H9 (cell line): ENCODE data around the gene WDR33. TPM values are rescaled to one million over a fixed set of nuclear protein-coding genes. Genes with fewer than 3 reads are reported as not detected.

ENCODE experiments used
- DNase-seq: peaks from one replicate; pipeline ENCODE4 v3.0.0-alpha.2; 2017
- H2AFZ ChIP-seq: one replicate; pipeline ENCODE4 v1.6.1; 2013; ENCODE audit warnings: mild to moderate bottlenecking, low read length, control low read depth, moderate library complexity
- H2AK5ac ChIP-seq: 2 replicates; pipeline ENCODE4 v1.6.1; 2013; ENCODE audit warnings: low read length, control low read depth, mixed read lengths; ENCODE audit not compliant: insufficient read length
- H2BK120ac ChIP-seq: one replicate; pipeline ENCODE4 v1.6.1; 2013; ENCODE audit warnings: low read depth, mild to moderate bottlenecking, low read length, control low read depth, inconsistent platforms; ENCODE audit not compliant: poor library complexity, severe bottlenecking
- H2BK12ac ChIP-seq: 2 replicates; pipeline ENCODE4 v1.6.1; 2013; ENCODE audit warnings: low read length, control low read depth, mixed read lengths, low read depth; ENCODE audit not compliant: insufficient read length
- H2BK15ac ChIP-seq: 2 replicates; pipeline ENCODE4 v1.6.1; 2013; ENCODE audit warnings: low read depth, low read length, control low read depth
- H2BK20ac ChIP-seq: one replicate; pipeline ENCODE4 v1.6.1; 2013; ENCODE audit warnings: low read depth, mild to moderate bottlenecking, low read length, control low read depth, inconsistent platforms; ENCODE audit not compliant: poor library complexity, severe bottlenecking
- H2BK5ac ChIP-seq: 2 replicates; pipeline ENCODE4 v1.6.1; 2013; ENCODE audit warnings: low read length, control low read depth, mixed read lengths; ENCODE audit not compliant: insufficient read length
- H3K14ac ChIP-seq: 2 replicates; pipeline ENCODE4 v1.6.1; 2013; ENCODE audit warnings: low read length, control low read depth; ENCODE audit not compliant: insufficient read depth
- H3K18ac ChIP-seq: 2 replicates; pipeline ENCODE4 v1.6.1; 2013; ENCODE audit warnings: low read depth, mild to moderate bottlenecking, mixed read lengths, low read length, control low read depth; ENCODE audit not compliant: insufficient read length
- H3K23ac ChIP-seq: 2 replicates; pipeline ENCODE4 v1.6.1; 2013; ENCODE audit warnings: low read length, control low read depth, mixed read lengths, low read depth; ENCODE audit not compliant: insufficient read length
- H3K23me2 ChIP-seq: 2 replicates; pipeline ENCODE4 v1.6.1; 2013; ENCODE audit warnings: low read depth, mild to moderate bottlenecking, mixed read lengths, low read length, control low read depth; ENCODE audit not compliant: insufficient read length, poor library complexity, severe bottlenecking
- H3K27ac ChIP-seq: 2 replicates; pipeline ENCODE4 v1.5.1; 2013; ENCODE audit warnings: low read length, control low read depth, mixed read lengths, low read depth; ENCODE audit not compliant: insufficient read length
- H3K27me3 ChIP-seq: 2 replicates; pipeline ENCODE4 v1.6.1; 2013; ENCODE audit warnings: low read length, control low read depth, inconsistent platforms; ENCODE audit not compliant: insufficient read depth
- H3K4ac ChIP-seq: 2 replicates; pipeline ENCODE4 v1.6.1; 2013; ENCODE audit warnings: low read depth, mild to moderate bottlenecking, control low read depth, inconsistent platforms, low read length, moderate library complexity
- H3K4me1 ChIP-seq: 2 replicates; pipeline ENCODE4 v1.6.1; 2013; ENCODE audit warnings: low read length, control low read depth, inconsistent platforms; ENCODE audit not compliant: insufficient read depth
- H3K4me2 ChIP-seq: 2 replicates; pipeline ENCODE4 v1.6.1; 2013; ENCODE audit warnings: low read length, control low read depth, mixed read lengths; ENCODE audit not compliant: insufficient read length, insufficient read depth
- H3K56ac ChIP-seq: 2 replicates; pipeline ENCODE4 v1.6.1; 2013; ENCODE audit warnings: low read depth, mild to moderate bottlenecking, mixed read lengths, low read length, control low read depth; ENCODE audit not compliant: insufficient read length
- H3K79me1 ChIP-seq: 2 replicates; pipeline ENCODE4 v1.6.1; 2013; ENCODE audit warnings: low read depth, mild to moderate bottlenecking, moderate library complexity, low read length, control low read depth, inconsistent platforms; ENCODE audit not compliant: insufficient read depth, poor library complexity, severe bottlenecking
- H3K79me2 ChIP-seq: 2 replicates; pipeline ENCODE4 v1.6.1; 2013; ENCODE audit warnings: low read length, control low read depth, inconsistent platforms; ENCODE audit not compliant: insufficient read depth
- H3K9ac ChIP-seq: 2 replicates; pipeline ENCODE4 v1.6.1; 2013; ENCODE audit warnings: low read length, control low read depth, mixed read lengths; ENCODE audit not compliant: insufficient read length; ENCODE audit errors: extremely low read depth
- H3K9me3 ChIP-seq: one replicate; pipeline ENCODE4 v1.6.1; 2013; ENCODE audit warnings: low read depth, low read length, inconsistent platforms; ENCODE audit not compliant: control insufficient read depth
- H3T11ph ChIP-seq: one replicate; pipeline ENCODE4 v1.6.1; 2013; ENCODE audit warnings: mild to moderate bottlenecking, low read length, control low read depth, inconsistent platforms
- H4K20me1 ChIP-seq: one replicate; pipeline ENCODE4 v1.6.1; 2013; ENCODE audit not compliant: control insufficient read depth, insufficient read length, insufficient read depth
- H4K5ac ChIP-seq: 2 replicates; pipeline ENCODE4 v1.6.1; 2013; ENCODE audit warnings: low read depth, mild to moderate bottlenecking, mixed read lengths, low read length, control low read depth; ENCODE audit not compliant: insufficient read length
- H4K8ac ChIP-seq: replicated peaks from 2 replicates; pipeline ENCODE4 v1.6.1; 2013; ENCODE audit warnings: low read length, control low read depth, mixed read lengths, low read depth; ENCODE audit not compliant: insufficient read length
- H4K91ac ChIP-seq: 2 replicates; pipeline ENCODE4 v1.6.1; 2013; ENCODE audit warnings: low read depth, mild to moderate bottlenecking, moderate library complexity, mixed read lengths, low read length, control low read depth; ENCODE audit not compliant: insufficient read length
- H3K27ac Mint-ChIP-seq, 3 experiments: 2 replicates in 2 of 3; 3 replicates in 1 of 3; pipeline ENCODE4 v1.8.0; 2020 to 2021; ENCODE audit warnings: mixed read lengths in 3 of 3, mild to moderate bottlenecking in 1 of 3, moderate library complexity in 1 of 3
- H3K27me3 Mint-ChIP-seq: 2 replicates; pipeline ENCODE4 v1.8.0; 2021; ENCODE audit warnings: low read depth, mild to moderate bottlenecking, moderate library complexity, mixed read lengths
- H3K36me3 Mint-ChIP-seq, 3 experiments: 2 replicates in 2 of 3; 3 replicates in 1 of 3; pipeline ENCODE4 v1.8.0; 2020 to 2021; ENCODE audit warnings: low read depth in 3 of 3, mixed read lengths in 3 of 3; ENCODE audit not compliant: insufficient read depth in 1 of 3
- H3K4me1 Mint-ChIP-seq, 2 experiments: 2 replicates each; pipeline ENCODE4 v1.8.0; 2020; ENCODE audit warnings: mixed read lengths in 2 of 2
- H3K4me3 Mint-ChIP-seq, 2 experiments: 2 replicates in 1 of 2; 3 replicates in 1 of 2; pipeline ENCODE4 v1.8.0; 2020 to 2021; ENCODE audit warnings: mild to moderate bottlenecking in 2 of 2, mixed read lengths in 2 of 2, moderate library complexity in 1 of 2
- H3K9me3 Mint-ChIP-seq, 2 experiments: 2 replicates in 1 of 2; 3 replicates in 1 of 2; pipeline ENCODE4 v1.8.0; 2020; ENCODE audit warnings: mild to moderate bottlenecking in 2 of 2, mixed read lengths in 2 of 2, moderate library complexity in 1 of 2
- WGBS: extraction: QIAGEN DNeasy Blood & Tissue Kit; methylation state at CpG from one replicate; pipeline ENCODE4 v1.1.7; 2013; ENCODE audit warnings: missing lambda C conversion rate, low lambda C conversion rate, mixed read lengths; ENCODE audit not compliant: insufficient read length; ENCODE audit errors: extremely low coverage; 5-methylcytosine and 5-hydroxymethylcytosine counted together
- total RNA-seq: library from RNA; stranded (reverse); gene quantifications from 2 replicates; pipeline ENCODE4 v1.2.1, GENCODE V29; 2021
- TF ChIP-seq, protein P1 (sequence below): fragments of 200-600 bp; sonication (generic); conservative IDR thresholded peaks from 3 replicates; pipeline ENCODE4 v1.8.0; 2021; ENCODE audit warnings: antibody characterized with exemption, mild to moderate bottlenecking

Gene WDR33
- total RNA-seq, 1 experiment from 2014 or later, result 86.0 TPM

DNA sequence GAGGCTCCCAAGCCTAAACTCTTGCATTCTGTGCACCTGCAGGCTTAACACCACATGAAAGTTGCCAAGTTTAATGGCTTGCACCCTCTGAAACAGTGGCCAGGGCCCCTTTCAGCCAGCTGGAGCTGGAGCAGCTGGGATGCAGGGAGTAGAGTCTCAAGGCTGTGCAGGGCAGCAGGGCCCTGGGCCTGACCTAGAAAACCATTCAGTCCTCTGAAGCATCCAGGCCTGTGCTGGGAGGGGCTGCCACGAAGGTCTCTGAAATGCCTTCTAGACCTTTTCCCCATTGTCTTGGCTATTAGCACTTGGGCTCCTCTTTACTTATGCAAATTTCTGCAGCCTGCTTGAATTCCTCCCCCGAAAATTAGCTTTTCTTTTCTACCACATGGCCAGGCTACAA lies 120.3 kb downstream of the WDR33 start:
- no peak overlapping the region for H2BK12ac ChIP-seq
- H4K8ac ChIP-seq, result no peak overlapping the region
- H4K20me1 ChIP-seq, result no peaks in the 10 kb centered on the region
- Mint-ChIP-seq H3K4me3 (no peak overlapping the region), H3K27me3 (peaks cover 9% of the 10 kb centered on the region), H3K27ac (no peak overlapping the region), H3K4me1 (0 out of 4 replicates have a peak, but pooled peaks cover 0 to 2% of the 10 kb centered on the region in 2 experiments), H3K36me3 (peaks cover 13 to 25% (median 15%) of the 10 kb centered on the region in 3 experiments), H3K9me3 (peaks cover 39 to 46% of the 10 kb centered on the region in 2 experiments)
- no peaks in the 10 kb centered on the region for H3K4me1 ChIP-seq
- H2BK5ac ChIP-seq, result no peak overlapping the region
- H3K4ac ChIP-seq, result no peak overlapping the region
- H2BK20ac ChIP-seq, result no peak overlapping the region
- H4K91ac ChIP-seq, result no peak overlapping the region
- no peak overlapping the region for H3T11ph ChIP-seq
- H3K23ac ChIP-seq, result no peak overlapping the region
- no peak overlapping the region for H2BK120ac ChIP-seq
- no peak overlapping the region for H2BK15ac ChIP-seq
- H3K9ac ChIP-seq, result no peak overlapping the region
- no peak overlapping the region for H4K5ac ChIP-seq
- TF ChIP-seq, protein P1, sequence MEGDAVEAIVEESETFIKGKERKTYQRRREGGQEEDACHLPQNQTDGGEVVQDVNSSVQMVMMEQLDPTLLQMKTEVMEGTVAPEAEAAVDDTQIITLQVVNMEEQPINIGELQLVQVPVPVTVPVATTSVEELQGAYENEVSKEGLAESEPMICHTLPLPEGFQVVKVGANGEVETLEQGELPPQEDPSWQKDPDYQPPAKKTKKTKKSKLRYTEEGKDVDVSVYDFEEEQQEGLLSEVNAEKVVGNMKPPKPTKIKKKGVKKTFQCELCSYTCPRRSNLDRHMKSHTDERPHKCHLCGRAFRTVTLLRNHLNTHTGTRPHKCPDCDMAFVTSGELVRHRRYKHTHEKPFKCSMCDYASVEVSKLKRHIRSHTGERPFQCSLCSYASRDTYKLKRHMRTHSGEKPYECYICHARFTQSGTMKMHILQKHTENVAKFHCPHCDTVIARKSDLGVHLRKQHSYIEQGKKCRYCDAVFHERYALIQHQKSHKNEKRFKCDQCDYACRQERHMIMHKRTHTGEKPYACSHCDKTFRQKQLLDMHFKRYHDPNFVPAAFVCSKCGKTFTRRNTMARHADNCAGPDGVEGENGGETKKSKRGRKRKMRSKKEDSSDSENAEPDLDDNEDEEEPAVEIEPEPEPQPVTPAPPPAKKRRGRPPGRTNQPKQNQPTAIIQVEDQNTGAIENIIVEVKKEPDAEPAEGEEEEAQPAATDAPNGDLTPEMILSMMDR, result no peak
- peaks cover 14% of the 10 kb centered on the region for H3K9me3 ChIP-seq
- H3K14ac ChIP-seq, result no peak overlapping the region
- no CpG with 5 or more reads among the region's 2 CpGs for WGBS
- no peaks in the 10 kb centered on the region for H3K79me1 ChIP-seq
- H3K18ac ChIP-seq, result no peak overlapping the region
- no peak for DNase-seq
- H3K27me3 ChIP-seq, result no peaks in the 10 kb centered on the region
- no peaks in the 10 kb centered on the region for H3K79me2 ChIP-seq
- no peak overlapping the region for H3K56ac ChIP-seq
- H3K4me2 ChIP-seq, result no peak overlapping the region
- H2AFZ ChIP-seq, result no peak overlapping the region
- no peak overlapping the region for H3K27ac ChIP-seq
- no peaks in the 10 kb centered on the region for H3K23me2 ChIP-seq
- H2AK5ac ChIP-seq, result no peak overlapping the region
